Omental fat pad (tissue), 4 donors: ENCODE data around the gene SACM1L. TPM values are rescaled to one million over a fixed set of nuclear protein-coding genes. Genes with fewer than 3 reads are reported as not detected.

Experiments
- ATAC-seq: fragments of 150-250 bp; one replicate; pipeline ENCODE4 v1.9.1; 2016; ENCODE audit warnings: mild to moderate bottlenecking, moderate library complexity; ENCODE audit not compliant: low FRiP score
- DNase-seq: peaks from one replicate; pipeline ENCODE4 v3.0.0-alpha.2; 2019; ENCODE audit warnings: low spot score
- CTCF ChIP-seq, 3 donors: fragments of 450-650 bp; IDR thresholded peaks; one replicate each; pipeline ENCODE4 v1.5.1; 2016 to 2017; ENCODE audit warnings: antibody characterized with exemption in 3 of 3, mild to moderate bottlenecking in 3 of 3, moderate library complexity in 2 of 3
- total RNA-seq, 4 donors: library from RNA; depleted of rRNA; stranded (reverse); fragments of >200 nt; gene quantifications; one replicate each; pipeline ENCODE4 v1.1.0, GENCODE V29; 2016

Gene SACM1L
- total RNA-seq, 4 donors from 2014 or later: 36.9 to 63.4 (median 49.5) TPM

- DNase-seq (no peak), ATAC-seq (no peak)
- no peak for TF ChIP-seq CTCF (IDR thresholded peaks at IDR 0.05)
Observed at GRCh38 chr3:45765266-45765851, 76.2 kb downstream of the SACM1L start.

- ATAC-seq: no peak
- no peak for TF ChIP-seq CTCF (IDR thresholded peaks at IDR 0.05)
- DNase-seq: no peak
Observed at GRCh38 chr3:45765958-45766357, 76.8 kb downstream of the SACM1L start.

GRCh38 chr3:45771166-45771775, 82.1 kb downstream of the SACM1L start:
- DNase-seq: no peak
- no peak for ATAC-seq
- TF ChIP-seq CTCF (IDR thresholded peaks at IDR 0.05): no peak

DNA sequence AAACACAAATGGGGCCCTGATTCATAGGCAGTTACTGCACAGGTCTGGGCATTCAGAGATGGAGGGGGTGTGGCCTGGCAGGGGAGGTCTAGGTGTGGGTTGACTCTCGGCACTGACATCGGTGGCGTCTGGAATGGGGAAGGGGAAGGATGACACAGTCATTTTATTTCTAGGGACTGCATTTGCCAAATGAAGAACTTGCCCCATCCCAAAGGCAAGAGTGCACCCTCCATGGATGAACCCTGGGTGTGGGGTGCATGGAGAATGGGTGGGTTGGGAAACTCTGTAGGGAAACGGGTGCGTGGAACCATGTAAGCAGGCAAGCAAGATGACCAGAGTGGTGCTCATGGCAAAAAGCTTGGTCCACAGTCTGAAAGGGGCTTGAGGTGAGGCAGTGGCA, 82.6 kb downstream of the SACM1L start:
- ATAC-seq (no peak), DNase-seq (no peak)
- no peak for TF ChIP-seq CTCF (IDR thresholded peaks at IDR 0.05)

GRCh38 chr3:45772341-45773035, 83.3 kb downstream of the SACM1L start:
- DNase-seq (no peak), ATAC-seq (no peak)
- no peak for TF ChIP-seq CTCF (IDR thresholded peaks at IDR 0.05)

- ATAC-seq (no peak), DNase-seq (no peak)
- TF ChIP-seq CTCF (IDR thresholded peaks at IDR 0.05): no peak
Observed at GRCh38 chr3:45773072-45773471, 83.9 kb downstream of the SACM1L start.
